ENCODE data around the gene IL13RA1.

DNA sequence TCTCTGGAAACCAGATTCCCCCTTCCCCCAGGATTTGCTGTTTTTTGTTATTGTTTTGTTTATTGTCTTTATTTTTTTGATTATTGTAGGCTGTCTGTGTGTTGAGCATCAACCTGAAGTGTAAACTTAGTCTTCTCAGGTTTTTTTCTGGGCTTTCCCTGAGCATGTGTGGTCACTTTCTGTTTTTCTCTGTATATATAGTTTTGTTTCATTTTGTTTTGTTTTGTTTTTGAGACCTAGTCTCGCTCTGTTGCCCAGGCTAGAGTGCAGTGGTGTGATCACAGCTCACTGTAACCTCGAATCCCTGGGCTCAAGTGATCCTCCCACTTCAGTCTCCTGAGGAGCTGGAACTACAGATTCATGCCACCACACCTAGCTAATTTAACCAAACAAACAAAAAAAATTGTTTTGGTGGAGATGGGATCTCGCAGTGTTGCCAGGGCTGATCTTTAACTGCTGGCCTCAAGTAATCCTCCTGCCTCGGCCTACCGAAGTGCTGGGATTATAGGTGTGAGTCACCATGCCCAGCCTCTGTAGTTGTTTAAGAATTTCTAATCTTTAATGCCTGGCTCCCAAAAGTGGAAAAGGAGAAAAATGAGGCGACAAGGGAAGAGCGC is 9.1 kb downstream of the IL13RA1 start:
- TF ChIP-seq CTCF (IDR thresholded peaks at IDR 0.05; ENCODE audit: low read depth, low read length): no peak
- no peak for TF ChIP-seq POLR2A (IDR thresholded peaks at IDR 0.05; ENCODE audit: extremely low read depth, insufficient read length)
- TF ChIP-seq, protein P1, sequence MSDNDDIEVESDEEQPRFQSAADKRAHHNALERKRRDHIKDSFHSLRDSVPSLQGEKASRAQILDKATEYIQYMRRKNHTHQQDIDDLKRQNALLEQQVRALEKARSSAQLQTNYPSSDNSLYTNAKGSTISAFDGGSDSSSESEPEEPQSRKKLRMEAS (IDR thresholded peaks at IDR 0.05; ENCODE audit: low read depth, low read length): no peak
- no peak for TF ChIP-seq MYC (IDR thresholded peaks at IDR 0.05; ENCODE audit: low read depth, low read length)

Data from NB4 (cell line).